ENCODE results near the gene MAP3K7. TPM values are rescaled to one million over a fixed set of nuclear protein-coding genes. Genes with fewer than 3 reads are reported as not detected.
A peak's percentile ranks its signal among the peaks of the same experiment; 100 is the strongest.

Gene MAP3K7
- total RNA-seq, 1 donor from 2014 or later: 27.2 TPM

- peak overlapping the region; percentile 40 for H3K4me3 Mint-ChIP-seq
- peaks cover 7% of the 10 kb centered on the region for H3K36me3 Mint-ChIP-seq (ENCODE audit: low read depth)
- H3K27me3 Mint-ChIP-seq: no peaks in the 10 kb centered on the region
- ChIA-PET CTCF (no interaction called here), POLR2A (no interaction called here)
- ATAC-seq (ENCODE audit: low read depth) (no peak), DNase-seq (no peak)
- no peak overlapping the region for H3K27ac Mint-ChIP-seq
- intact Hi-C loops (cut with micrococcal nuclease): loop anchor here (5.0 to 10.0 kb wide), 4 partner anchors 287 to 1502 kb away; partner anchors contain the start of genes BACH2, PNRC1 and RRAGD
- TF ChIP-seq CTCF (IDR thresholded peaks at IDR 0.05): no peak
- H3K9me3 Mint-ChIP-seq: no peaks in the 10 kb centered on the region
- H3K4me1 Mint-ChIP-seq: peaks cover 44% of the 10 kb centered on the region
Measured at GRCh38 chr6:90584636-90585255, 2.1 kb downstream of the MAP3K7 start.

GRCh38 chr6:90583836-90584481 is 2.9 kb downstream of the MAP3K7 start:
- ChIA-PET CTCF (no interaction called here), POLR2A (no interaction called here)
- H3K27me3 Mint-ChIP-seq: no peaks in the 10 kb centered on the region
- no peak overlapping the region for H3K4me3 Mint-ChIP-seq
- peak overlapping the region; percentile 24 for H3K27ac Mint-ChIP-seq
- peaks cover 10% of the 10 kb centered on the region for H3K36me3 Mint-ChIP-seq (ENCODE audit: low read depth)
- intact Hi-C loops (cut with micrococcal nuclease): loop anchor here (10.0 kb wide), 1 partner anchor 1169 kb away; the partner anchor contains the start of gene RRAGD
- ATAC-seq (ENCODE audit: low read depth) (no peak), DNase-seq (no peak)
- TF ChIP-seq CTCF (IDR thresholded peaks at IDR 0.05): no peak
- H3K4me1 Mint-ChIP-seq: peaks cover 44% of the 10 kb centered on the region
- no peaks in the 10 kb centered on the region for H3K9me3 Mint-ChIP-seq

- Mint-ChIP-seq H3K27me3 (no peaks in the 10 kb centered on the region), H3K27ac (no peak overlapping the region), H3K4me1 (peaks cover 44% of the 10 kb centered on the region), H3K36me3 (ENCODE audit: low read depth) (peaks cover 10% of the 10 kb centered on the region), H3K4me3 (no peak overlapping the region), H3K9me3 (no peaks in the 10 kb centered on the region)
- no peak for TF ChIP-seq CTCF (IDR thresholded peaks at IDR 0.05)
- POLR2A ChIA-PET: no interaction called here
- CTCF ChIA-PET: no interaction called here
- ATAC-seq (ENCODE audit: low read depth): no peak
- DNase-seq: no peak
- intact Hi-C loops (cut with micrococcal nuclease): loop anchor here (10.0 kb wide), 1 partner anchor 1169 kb away; the partner anchor contains the start of gene RRAGD
Measured at GRCh38 chr6:90583179-90583835, 3.6 kb downstream of the MAP3K7 start.

GRCh38 chr6:90581146-90581545 is 5.7 kb downstream of the MAP3K7 start:
- no peaks in the 10 kb centered on the region for H3K27me3 Mint-ChIP-seq
- TF ChIP-seq CTCF (IDR thresholded peaks at IDR 0.05): no peak
- peaks cover 2% of the 10 kb centered on the region for H3K36me3 Mint-ChIP-seq (ENCODE audit: low read depth)
- ChIA-PET POLR2A (no interaction called here), CTCF (no interaction called here)
- peaks cover 34% of the 10 kb centered on the region for H3K4me1 Mint-ChIP-seq
- no peaks in the 10 kb centered on the region for H3K9me3 Mint-ChIP-seq
- no peak overlapping the region for H3K4me3 Mint-ChIP-seq
- no peak overlapping the region for H3K27ac Mint-ChIP-seq
- ATAC-seq (ENCODE audit: low read depth): no peak
- intact Hi-C loops (cut with micrococcal nuclease): loop anchor here (10.0 kb wide), 1 partner anchor 1166 kb away; the partner anchor contains the start of gene RRAGD
- no peak for DNase-seq

- Mint-ChIP-seq H3K9me3 (no peaks in the 10 kb centered on the region), H3K36me3 (ENCODE audit: low read depth) (peaks cover 2% of the 10 kb centered on the region), H3K4me1 (peaks cover 21% of the 10 kb centered on the region), H3K27ac (no peak overlapping the region), H3K27me3 (no peaks in the 10 kb centered on the region), H3K4me3 (no peak overlapping the region)
- DNase-seq: no peak
- POLR2A ChIA-PET: no interaction called here
- TF ChIP-seq CTCF (IDR thresholded peaks at IDR 0.05): no peak
- ATAC-seq (ENCODE audit: low read depth): no peak
- CTCF ChIA-PET: no interaction called here
- intact Hi-C loops (cut with micrococcal nuclease): no loop called here
Measured at GRCh38 chr6:90578894-90579549, 7.8 kb downstream of the MAP3K7 start.
